ENCODE measurements around the gene PNMA8C.

The PNMA8C gene

DNA sequence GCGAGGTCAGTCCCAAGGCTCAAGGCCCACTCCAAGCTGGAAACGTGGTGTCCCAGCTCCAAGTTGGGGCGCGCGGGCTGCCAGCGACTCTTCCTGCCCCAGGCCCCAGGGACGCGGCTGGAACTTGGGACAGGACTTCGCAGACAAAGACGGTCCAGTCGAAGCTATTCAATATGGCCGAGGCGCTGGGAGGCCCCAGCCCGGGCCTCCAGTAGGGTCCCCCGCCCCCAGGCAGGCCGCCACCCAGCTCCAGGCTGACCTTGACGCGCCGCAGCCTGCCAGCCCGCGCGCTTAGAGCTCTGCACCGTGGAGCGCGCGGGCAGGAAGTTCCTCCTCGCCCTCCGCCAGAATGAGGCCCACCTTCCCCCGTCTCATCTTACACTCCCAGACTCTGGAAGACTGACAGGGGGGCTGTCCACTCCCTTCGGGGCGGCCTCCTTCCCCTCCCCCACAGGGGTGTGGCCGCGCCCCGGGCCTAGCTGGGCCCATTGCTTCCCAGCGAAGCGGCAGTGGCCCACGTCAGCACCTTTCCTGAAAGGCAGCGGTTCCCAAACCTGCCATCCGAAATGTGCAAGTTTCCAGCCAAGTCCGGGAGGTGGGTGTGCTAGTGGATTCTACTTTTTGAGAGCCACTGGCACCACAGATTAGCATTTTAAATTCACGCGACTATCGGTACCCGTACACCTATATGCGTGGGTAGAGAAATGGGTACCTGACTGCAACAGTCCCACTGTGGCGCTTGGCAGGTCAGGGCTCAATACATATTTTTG, 15.3 kb downstream of the PNMA8C start, which contains the start of gene CCDC8:
Gene CCDC8 (minus strand): TSS at position 303 of the 770 bp plus-strand sequence. CDS start 754 bp downstream, outside the sequence.
- H3K4me3 ChIP-seq (ENCODE audit: low read depth, low read length) = peak within 1 kb of the TSS; percentile 71
- in situ Hi-C loops (cut with HindIII; ENCODE audit: low sequenced_read_pairs) = no loop called here
- peak; percentile 97 for DNase-seq (ENCODE audit: low read depth, low spot score)
- TF ChIP-seq CTCF (IDR thresholded peaks at IDR 0.05; ENCODE audit: low read depth, low read length) = no peak

- TF ChIP-seq CTCF (IDR thresholded peaks at IDR 0.05; ENCODE audit: low read depth, low read length) = no peak
- in situ Hi-C loops (cut with HindIII; ENCODE audit: low sequenced_read_pairs) = no loop called here
- H3K4me3 ChIP-seq (ENCODE audit: low read depth, low read length) = peak overlapping the region; percentile 71
- DNase-seq (ENCODE audit: low read depth, low spot score) = no peak
Observed at GRCh38 chr19:46412650-46413261, 16.0 kb downstream of the PNMA8C start.

DNA sequence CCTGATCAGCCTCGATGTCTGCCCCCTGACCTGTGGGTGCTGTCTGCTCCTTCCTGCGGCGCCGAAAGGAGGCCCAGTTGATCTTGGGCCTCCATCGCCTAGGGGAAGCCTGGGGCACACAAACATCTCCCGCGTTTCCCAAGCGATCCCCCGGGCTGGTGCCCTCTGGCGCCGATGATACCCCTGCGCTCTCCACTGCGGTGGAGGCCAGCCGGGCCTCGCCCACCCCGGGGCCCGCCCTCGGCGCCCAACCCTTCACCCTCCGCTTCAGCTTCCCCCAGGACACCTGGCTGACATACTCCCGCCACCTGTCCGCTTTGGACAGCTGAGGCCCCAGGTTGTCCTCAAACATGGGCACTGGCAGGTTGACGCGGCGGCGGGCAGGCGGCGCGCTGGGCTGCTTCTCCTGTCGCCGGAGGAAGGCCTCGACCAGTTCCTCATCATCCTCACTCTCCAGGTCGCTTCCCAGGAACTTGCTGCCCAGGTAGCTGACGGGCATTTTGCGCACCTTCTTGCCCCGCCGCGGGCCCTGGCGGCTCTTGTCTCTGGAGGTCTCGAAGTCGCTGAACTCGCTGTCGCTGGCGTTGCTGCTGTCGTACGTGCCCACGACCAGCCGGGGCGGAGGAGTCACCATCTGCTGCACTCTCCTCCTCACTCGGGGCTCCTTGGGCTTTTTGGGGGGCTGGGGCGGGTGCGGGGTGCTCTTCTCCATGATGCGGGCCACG, 16.6 kb downstream of the PNMA8C start:
- in situ Hi-C loops (cut with HindIII; ENCODE audit: low sequenced_read_pairs) = no loop called here
- no peak for TF ChIP-seq CTCF (IDR thresholded peaks at IDR 0.05; ENCODE audit: low read depth, low read length)
- no peak for DNase-seq (ENCODE audit: low read depth, low spot score)
- peak overlapping the region; percentile 71 for H3K4me3 ChIP-seq (ENCODE audit: low read depth, low read length)

GRCh38 chr19:46411088-46411924, 17.4 kb downstream of the PNMA8C start:
- H3K4me3 ChIP-seq (ENCODE audit: low read depth, low read length) = peak overlapping the region; percentile 71
- DNase-seq (ENCODE audit: low read depth, low spot score) = no peak
- in situ Hi-C loops (cut with HindIII; ENCODE audit: low sequenced_read_pairs) = no loop called here
- no peak for TF ChIP-seq CTCF (IDR thresholded peaks at IDR 0.05; ENCODE audit: low read depth, low read length)

DNA sequence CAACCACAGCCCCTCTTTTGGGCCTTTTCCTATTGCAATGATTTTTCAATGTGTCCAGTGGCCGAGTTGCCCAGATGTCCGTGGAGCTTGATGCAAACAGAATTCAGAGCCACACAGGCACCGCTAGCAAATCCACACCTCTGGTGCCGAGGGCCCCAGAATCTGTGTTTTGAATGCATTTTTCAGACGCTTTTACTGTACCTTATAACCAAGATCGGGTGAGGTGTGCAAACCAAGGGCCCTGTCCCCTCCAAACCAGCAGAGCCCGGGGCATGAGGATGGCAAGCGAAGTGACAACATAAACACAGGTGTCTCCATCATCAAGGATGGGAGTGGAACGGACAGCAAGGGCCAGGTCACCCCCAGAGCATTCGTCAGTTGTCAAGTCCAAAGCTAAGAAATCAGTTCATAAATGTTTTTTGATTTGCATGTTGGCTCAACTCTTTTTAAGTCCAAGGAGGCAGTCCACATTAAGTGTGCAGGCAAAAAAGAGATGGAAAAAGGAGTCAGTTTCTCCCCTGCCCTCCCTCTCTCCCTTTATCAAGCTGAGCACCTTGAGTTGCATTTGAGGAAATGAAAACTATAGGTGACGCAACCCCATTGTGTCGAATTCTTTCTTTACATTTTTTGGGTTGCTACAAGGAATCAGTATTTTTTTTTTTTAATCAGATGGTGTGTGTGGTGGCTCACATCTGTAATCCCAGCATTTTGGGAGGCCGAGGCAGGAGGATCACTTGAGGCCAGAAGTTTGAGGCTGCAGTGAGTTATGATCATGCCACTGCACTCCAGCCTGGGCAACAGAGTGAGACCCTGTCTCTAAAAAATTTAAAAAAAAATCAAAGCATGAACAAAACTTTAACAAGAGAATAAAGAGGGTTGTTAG, 18.3 kb downstream of the PNMA8C start:
- in situ Hi-C loops (cut with HindIII; ENCODE audit: low sequenced_read_pairs) = no loop called here
- no peak for TF ChIP-seq CTCF (IDR thresholded peaks at IDR 0.05; ENCODE audit: low read depth, low read length)
- no peak for DNase-seq (ENCODE audit: low read depth, low spot score)
- peak overlapping the region; percentile 71 for H3K4me3 ChIP-seq (ENCODE audit: low read depth, low read length)
